ENCODE results near the gene ECT2L.

ECT2L gene

DNA sequence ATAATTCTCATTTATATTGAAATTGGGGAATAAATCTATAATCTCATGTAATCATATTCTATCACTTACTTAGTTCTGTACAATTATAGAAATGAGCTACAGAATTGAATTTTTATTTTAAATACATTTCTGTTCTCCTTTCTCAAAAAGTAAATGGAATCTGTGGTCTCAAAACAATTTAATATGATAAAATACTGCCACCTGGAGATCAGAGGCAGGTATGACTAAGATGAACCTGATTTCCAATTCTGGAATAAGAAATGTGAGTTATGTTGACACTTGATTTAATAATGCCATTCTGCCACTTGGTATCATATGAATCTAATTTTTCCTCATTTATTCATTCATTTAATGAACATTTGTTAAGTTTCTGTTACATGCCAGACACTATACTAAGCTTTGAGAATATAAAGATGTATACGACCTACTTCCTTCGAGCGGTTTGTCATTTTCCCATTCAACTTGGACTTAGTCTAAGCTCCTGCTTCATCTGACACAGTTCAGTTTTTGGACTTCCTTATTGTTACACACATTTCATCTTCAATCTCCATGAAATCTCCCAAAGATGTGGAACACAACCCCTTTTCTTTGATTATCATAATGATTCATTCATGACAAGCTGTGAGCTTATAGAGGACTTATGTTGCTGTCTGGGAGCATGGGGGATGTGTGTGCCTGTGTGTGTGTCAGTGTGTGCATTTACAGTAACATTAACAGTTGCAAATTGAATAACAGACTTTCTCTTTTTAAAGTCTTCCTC, 29.8 kb upstream of the ECT2L start:
- H3K27me3 ChIP-seq (ENCODE audit: insufficient read depth, poor library complexity, severe bottlenecking) = no peaks in the 10 kb centered on the region
- H3K4me3 ChIP-seq (replicated peaks; ENCODE audit: insufficient read depth, low read length) = no peak overlapping the region
- no peak overlapping the region for H3K27ac ChIP-seq (replicated peaks)
- peak in 1 of 2 experiments; percentile 10 for DNase-seq (ENCODE audit: low read depth in 1 of 2, low spot score in 1 of 2)
- TF ChIP-seq, protein P1, sequence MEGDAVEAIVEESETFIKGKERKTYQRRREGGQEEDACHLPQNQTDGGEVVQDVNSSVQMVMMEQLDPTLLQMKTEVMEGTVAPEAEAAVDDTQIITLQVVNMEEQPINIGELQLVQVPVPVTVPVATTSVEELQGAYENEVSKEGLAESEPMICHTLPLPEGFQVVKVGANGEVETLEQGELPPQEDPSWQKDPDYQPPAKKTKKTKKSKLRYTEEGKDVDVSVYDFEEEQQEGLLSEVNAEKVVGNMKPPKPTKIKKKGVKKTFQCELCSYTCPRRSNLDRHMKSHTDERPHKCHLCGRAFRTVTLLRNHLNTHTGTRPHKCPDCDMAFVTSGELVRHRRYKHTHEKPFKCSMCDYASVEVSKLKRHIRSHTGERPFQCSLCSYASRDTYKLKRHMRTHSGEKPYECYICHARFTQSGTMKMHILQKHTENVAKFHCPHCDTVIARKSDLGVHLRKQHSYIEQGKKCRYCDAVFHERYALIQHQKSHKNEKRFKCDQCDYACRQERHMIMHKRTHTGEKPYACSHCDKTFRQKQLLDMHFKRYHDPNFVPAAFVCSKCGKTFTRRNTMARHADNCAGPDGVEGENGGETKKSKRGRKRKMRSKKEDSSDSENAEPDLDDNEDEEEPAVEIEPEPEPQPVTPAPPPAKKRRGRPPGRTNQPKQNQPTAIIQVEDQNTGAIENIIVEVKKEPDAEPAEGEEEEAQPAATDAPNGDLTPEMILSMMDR (IDR thresholded peaks at IDR 0.05; ENCODE audit: insufficient read depth, low read length) = peak; percentile 17
- no peak for TF ChIP-seq POLR2AphosphoS5 (IDR thresholded peaks at IDR 0.05; ENCODE audit: low read depth)

DNA sequence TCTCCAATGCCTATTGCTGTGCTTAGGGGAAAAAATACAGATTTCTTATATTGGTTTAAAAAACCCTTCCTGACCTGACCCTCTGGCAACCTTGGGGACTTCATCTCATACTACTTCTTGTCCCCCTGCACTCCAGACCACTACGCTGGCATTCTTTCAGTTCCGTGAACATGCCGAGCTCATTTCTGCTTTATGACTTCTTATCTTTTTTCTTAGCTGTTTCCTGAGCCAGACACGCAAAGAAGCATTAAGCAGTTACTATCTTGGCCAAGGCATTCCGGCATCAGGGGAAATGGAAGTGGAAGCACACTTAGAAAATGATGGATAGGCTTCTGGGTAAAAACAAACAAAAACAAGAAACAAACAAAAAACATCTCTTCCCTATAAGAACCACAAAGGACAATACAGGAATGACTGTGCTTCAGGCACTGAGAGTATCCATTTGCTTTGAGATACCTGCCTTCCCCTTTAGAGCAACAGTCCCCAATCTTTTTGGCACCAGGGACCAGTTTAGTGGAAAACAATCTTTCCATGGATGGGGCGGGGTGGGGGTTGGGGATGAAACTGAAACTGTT, 26.7 kb upstream of the ECT2L start:
- no peak overlapping the region for H3K27ac ChIP-seq (replicated peaks)
- H3K27me3 ChIP-seq (ENCODE audit: insufficient read depth, poor library complexity, severe bottlenecking) = no peaks in the 10 kb centered on the region
- no peak for TF ChIP-seq SPI1 (IDR thresholded peaks at IDR 0.05; ENCODE audit: borderline replicate concordance, low read depth)
- TF ChIP-seq POLR2AphosphoS5 (IDR thresholded peaks at IDR 0.05; ENCODE audit: low read depth) = no peak
- TF ChIP-seq, protein P2, sequence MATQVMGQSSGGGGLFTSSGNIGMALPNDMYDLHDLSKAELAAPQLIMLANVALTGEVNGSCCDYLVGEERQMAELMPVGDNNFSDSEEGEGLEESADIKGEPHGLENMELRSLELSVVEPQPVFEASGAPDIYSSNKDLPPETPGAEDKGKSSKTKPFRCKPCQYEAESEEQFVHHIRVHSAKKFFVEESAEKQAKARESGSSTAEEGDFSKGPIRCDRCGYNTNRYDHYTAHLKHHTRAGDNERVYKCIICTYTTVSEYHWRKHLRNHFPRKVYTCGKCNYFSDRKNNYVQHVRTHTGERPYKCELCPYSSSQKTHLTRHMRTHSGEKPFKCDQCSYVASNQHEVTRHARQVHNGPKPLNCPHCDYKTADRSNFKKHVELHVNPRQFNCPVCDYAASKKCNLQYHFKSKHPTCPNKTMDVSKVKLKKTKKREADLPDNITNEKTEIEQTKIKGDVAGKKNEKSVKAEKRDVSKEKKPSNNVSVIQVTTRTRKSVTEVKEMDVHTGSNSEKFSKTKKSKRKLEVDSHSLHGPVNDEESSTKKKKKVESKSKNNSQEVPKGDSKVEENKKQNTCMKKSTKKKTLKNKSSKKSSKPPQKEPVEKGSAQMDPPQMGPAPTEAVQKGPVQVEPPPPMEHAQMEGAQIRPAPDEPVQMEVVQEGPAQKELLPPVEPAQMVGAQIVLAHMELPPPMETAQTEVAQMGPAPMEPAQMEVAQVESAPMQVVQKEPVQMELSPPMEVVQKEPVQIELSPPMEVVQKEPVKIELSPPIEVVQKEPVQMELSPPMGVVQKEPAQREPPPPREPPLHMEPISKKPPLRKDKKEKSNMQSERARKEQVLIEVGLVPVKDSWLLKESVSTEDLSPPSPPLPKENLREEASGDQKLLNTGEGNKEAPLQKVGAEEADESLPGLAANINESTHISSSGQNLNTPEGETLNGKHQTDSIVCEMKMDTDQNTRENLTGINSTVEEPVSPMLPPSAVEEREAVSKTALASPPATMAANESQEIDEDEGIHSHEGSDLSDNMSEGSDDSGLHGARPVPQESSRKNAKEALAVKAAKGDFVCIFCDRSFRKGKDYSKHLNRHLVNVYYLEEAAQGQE (IDR thresholded peaks at IDR 0.05; ENCODE audit: insufficient replicate concordance, low read depth) = no peak
- TF ChIP-seq, protein P1 (IDR thresholded peaks at IDR 0.05; ENCODE audit: insufficient read depth, low read length) = no peak
- no peak for TF ChIP-seq GABPA (IDR thresholded peaks at IDR 0.05; ENCODE audit: low read depth)
- DNase-seq (ENCODE audit: low read depth in 1 of 2, low spot score in 1 of 2) = no peak
- no peak overlapping the region for H3K4me3 ChIP-seq (replicated peaks; ENCODE audit: insufficient read depth, low read length)

DNA sequence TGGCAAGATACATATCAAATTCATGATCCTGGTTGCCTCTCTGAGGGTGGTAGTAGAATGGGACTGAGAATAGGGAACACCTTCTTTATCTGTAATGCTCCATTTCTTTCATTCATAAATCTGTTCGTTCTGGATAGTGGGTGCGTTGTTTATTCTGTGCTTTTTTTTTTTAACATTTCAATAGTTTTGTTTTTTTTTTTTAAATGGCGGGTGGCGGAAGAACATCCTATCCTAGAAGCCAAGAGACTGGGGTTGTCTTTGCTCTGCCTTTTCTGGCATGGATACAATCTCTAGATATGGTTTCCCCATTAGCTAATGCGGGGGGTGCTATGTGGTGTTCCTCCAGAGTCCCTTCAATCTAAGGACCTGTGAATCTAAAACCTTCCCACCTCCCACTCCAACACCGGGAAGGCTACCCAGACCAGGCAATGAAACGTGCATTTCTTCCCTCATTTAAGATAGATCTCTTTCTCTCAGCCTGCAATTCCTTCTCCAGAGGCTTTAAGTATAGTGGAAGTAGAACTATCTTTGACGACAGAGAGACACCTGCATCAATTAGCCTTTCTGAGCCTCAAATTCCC, 23.2 kb upstream of the ECT2L start:
- DNase-seq (ENCODE audit: low read depth in 1 of 2, low spot score in 1 of 2) = no peak
- no peak for TF ChIP-seq SPI1 (IDR thresholded peaks at IDR 0.05; ENCODE audit: borderline replicate concordance, low read depth)
- TF ChIP-seq POLR2AphosphoS5 (IDR thresholded peaks at IDR 0.05; ENCODE audit: low read depth) = no peak
- TF ChIP-seq, protein P2 (IDR thresholded peaks at IDR 0.05; ENCODE audit: insufficient replicate concordance, low read depth) = no peak
- TF ChIP-seq, protein P1 (IDR thresholded peaks at IDR 0.05; ENCODE audit: insufficient read depth, low read length) = no peak
- Histone ChIP-seq H3K4me3 (replicated peaks; ENCODE audit: insufficient read depth, low read length) (peak overlapping the region; percentile 67), H3K27ac (replicated peaks) (peak overlapping the region; percentile 98), H3K27me3 (ENCODE audit: insufficient read depth, poor library complexity, severe bottlenecking) (no peaks in the 10 kb centered on the region)

All from HL-60 (cell line).